PFSK-1 (cell line): ENCODE measurements around the gene NOG.

Experiments used
- FOXP2 ChIP-seq: optimal IDR thresholded peaks from 2 replicates; pipeline ENCODE3; 2011; ENCODE audit warnings: borderline replicate concordance, control low read depth, inconsistent platforms; ENCODE audit not compliant: insufficient read depth; ENCODE audit errors: extremely low read length, extremely low read depth
- POLR2AphosphoS5 ChIP-seq: IDR thresholded peaks from 2 replicates; pipeline ENCODE4 v1.6.1; 2012; ENCODE audit warnings: low read depth, mild to moderate bottlenecking, control low read depth, low read length, moderate library complexity
- REST ChIP-seq, 2 experiments: IDR thresholded peaks; 2 replicates each; pipeline versions ENCODE4 v1.6.1 to v1.8.0; 2011 to 2012; ENCODE audit warnings: low read depth in 2 of 2, low read length in 2 of 2, control low read depth in 1 of 2, inconsistent platforms in 1 of 2, mild to moderate bottlenecking in 1 of 2, moderate library complexity in 1 of 2; ENCODE audit not compliant: insufficient read depth in 1 of 2
- SIN3A ChIP-seq: IDR thresholded peaks from 2 replicates; pipeline ENCODE4 v1.6.1; 2012; ENCODE audit warnings: mild to moderate bottlenecking, low read length, moderate library complexity, borderline replicate concordance; ENCODE audit not compliant: insufficient read depth
- TAF1 ChIP-seq: IDR thresholded peaks from 2 replicates; pipeline ENCODE4 v1.6.1; 2012; ENCODE audit warnings: low read length, control low read depth, borderline replicate concordance; ENCODE audit not compliant: insufficient read depth

DNA sequence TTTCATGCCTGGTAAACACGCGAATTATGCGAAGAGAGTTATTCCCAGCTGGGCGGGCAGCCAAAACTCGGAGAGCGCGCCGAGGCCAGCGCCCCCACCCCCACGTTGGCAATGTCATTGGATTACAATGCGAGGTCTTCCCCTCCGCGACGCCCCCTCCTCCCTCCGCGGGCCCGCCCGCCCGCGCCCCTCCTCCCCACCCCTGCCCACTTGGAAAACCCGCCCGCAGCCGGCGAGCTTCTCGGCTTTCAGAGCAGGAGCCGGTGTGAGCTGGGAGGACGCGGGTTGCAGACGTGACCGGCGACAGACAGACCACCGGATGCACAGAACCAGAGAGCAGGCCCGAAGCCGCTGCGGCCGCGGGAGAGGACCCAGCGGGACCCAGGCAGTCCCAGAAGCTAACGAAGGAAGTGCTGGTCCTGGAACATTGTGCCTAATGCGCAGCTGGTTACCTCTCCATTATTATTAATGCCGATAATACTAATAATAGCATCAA lies 4.0 kb downstream of the NOG start:
- TF ChIP-seq REST (IDR thresholded peaks at IDR 0.05; ENCODE audit: insufficient read depth in 1 of 2, low read depth in 2 of 2, low read length in 2 of 2) (no peak), TAF1 (no peak), POLR2AphosphoS5 (no peak), SIN3A (no peak), FOXP2 (no peak)
